ENCODE data around the gene RWDD4. TPM values are rescaled to one million over a fixed set of nuclear protein-coding genes. Genes with fewer than 3 reads are reported as not detected.

Gene RWDD4
- total RNA-seq, 1 experiment from 2014 or later: 15.3 TPM

DNA sequence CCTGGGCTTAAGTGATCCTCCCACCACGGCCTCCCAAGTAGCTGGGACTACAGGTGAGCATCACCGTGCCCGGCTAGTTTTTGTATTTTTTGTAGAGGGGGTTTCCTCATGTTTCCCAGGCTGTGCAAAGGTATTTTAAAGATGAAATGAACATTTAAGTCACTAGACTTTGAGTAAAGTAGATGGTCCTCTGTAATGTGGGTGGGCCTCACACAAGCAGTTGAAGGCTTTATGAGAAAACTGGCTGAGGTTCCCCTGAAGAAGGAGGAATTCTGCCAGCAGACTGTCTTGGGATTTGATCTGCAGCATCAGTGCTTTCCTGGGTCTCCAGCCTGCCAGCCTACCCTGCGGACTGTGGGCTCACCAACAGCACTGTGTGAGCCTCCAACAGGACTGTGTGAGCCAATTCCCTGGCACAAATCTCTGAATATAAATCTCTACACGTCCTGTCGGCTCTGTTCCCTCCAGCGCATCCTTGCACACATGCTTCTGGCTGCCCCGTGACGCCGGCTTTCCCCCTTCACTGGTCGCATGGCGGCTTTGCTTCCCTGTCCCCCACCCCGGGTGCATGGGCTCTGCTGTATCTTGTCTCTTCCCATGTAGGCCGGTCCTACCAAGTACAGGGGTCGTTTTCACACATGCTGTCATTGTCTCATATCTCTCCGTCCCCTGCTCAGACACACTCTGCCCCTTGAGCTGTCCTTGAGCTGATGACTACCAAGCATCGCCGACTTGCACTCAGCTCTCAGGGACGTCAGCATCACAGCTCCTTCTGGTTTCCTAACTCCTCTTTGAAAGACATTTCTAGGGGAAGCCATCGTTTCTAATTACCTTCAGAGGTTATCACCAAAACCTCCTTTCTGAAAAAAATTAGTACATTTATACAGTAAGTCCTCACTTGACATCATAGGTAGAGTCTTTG is 46.4 kb downstream of the RWDD4 start:
- Mint-ChIP-seq H3K27me3 (ENCODE audit: insufficient read depth, unreplicated experiment) (no peaks in the 10 kb centered on the region), H3K4me3 (ENCODE audit: unreplicated experiment) (no peak overlapping the region), H3K9me3 (ENCODE audit: unreplicated experiment) (no peaks in the 10 kb centered on the region), H3K4me1 (ENCODE audit: low read depth, unreplicated experiment) (peaks cover 16% of the 10 kb centered on the region), H3K27ac (ENCODE audit: unreplicated experiment) (no peak overlapping the region), H3K36me3 (ENCODE audit: insufficient read depth, unreplicated experiment) (no peaks in the 10 kb centered on the region)
- no peaks in the 10 kb centered on the region for H3K36me3 ChIP-seq (ENCODE audit: control insufficient read depth, insufficient read depth, low read length)
- no peaks in the 10 kb centered on the region for H3K9me3 ChIP-seq
- ChIA-PET POLR2A (no interaction called here), CTCF (no interaction called here)
- intact Hi-C loops (cut with micrococcal nuclease; ENCODE audit: unreplicated experiment): no loop called here
- no TSS peak for BruUV-seq (replicated peaks)
- H3K4me3 ChIP-seq (ENCODE audit: low read depth, low read length): no peak overlapping the region
- no peak for DNase-seq
- no peaks in the 10 kb centered on the region for H3K27me3 ChIP-seq (replicated peaks; ENCODE audit: control insufficient read depth, insufficient read depth, low read length)
- no peaks in the 10 kb centered on the region; the same call in 1 of the 2 replicates for H3K4me1 ChIP-seq
- TF ChIP-seq, protein P1, sequence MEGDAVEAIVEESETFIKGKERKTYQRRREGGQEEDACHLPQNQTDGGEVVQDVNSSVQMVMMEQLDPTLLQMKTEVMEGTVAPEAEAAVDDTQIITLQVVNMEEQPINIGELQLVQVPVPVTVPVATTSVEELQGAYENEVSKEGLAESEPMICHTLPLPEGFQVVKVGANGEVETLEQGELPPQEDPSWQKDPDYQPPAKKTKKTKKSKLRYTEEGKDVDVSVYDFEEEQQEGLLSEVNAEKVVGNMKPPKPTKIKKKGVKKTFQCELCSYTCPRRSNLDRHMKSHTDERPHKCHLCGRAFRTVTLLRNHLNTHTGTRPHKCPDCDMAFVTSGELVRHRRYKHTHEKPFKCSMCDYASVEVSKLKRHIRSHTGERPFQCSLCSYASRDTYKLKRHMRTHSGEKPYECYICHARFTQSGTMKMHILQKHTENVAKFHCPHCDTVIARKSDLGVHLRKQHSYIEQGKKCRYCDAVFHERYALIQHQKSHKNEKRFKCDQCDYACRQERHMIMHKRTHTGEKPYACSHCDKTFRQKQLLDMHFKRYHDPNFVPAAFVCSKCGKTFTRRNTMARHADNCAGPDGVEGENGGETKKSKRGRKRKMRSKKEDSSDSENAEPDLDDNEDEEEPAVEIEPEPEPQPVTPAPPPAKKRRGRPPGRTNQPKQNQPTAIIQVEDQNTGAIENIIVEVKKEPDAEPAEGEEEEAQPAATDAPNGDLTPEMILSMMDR (IDR thresholded peaks at IDR 0.05; ENCODE audit: insufficient read depth in 1 of 2, low read depth in 1 of 2, low read length in 1 of 2, severe bottlenecking in 1 of 2, unreplicated experiment in 1 of 2): no peak

GRCh38 chr4:183611210-183611830 is 47.7 kb downstream of the RWDD4 start:
- peaks cover 9% of the 10 kb centered on the region for H3K4me1 Mint-ChIP-seq (ENCODE audit: low read depth, unreplicated experiment)
- no TSS peak for BruUV-seq (replicated peaks)
- TF ChIP-seq, protein P1 (IDR thresholded peaks at IDR 0.05; ENCODE audit: insufficient read depth in 1 of 2, low read depth in 1 of 2, low read length in 1 of 2, severe bottlenecking in 1 of 2, unreplicated experiment in 1 of 2): no peak
- Histone ChIP-seq H3K4me1 (no peaks in the 10 kb centered on the region; the same call in 1 of the 2 replicates), H3K9me3 (no peaks in the 10 kb centered on the region), H3K27me3 (replicated peaks; ENCODE audit: control insufficient read depth, insufficient read depth, low read length) (no peaks in the 10 kb centered on the region), H3K36me3 (ENCODE audit: control insufficient read depth, insufficient read depth, low read length) (no peaks in the 10 kb centered on the region), H3K4me3 (ENCODE audit: low read depth, low read length) (no peak overlapping the region)
- H3K36me3 Mint-ChIP-seq (ENCODE audit: insufficient read depth, unreplicated experiment): no peaks in the 10 kb centered on the region
- intact Hi-C loops (cut with micrococcal nuclease; ENCODE audit: unreplicated experiment): no loop called here
- H3K27me3 Mint-ChIP-seq (ENCODE audit: insufficient read depth, unreplicated experiment): no peaks in the 10 kb centered on the region
- H3K4me3 Mint-ChIP-seq (ENCODE audit: unreplicated experiment): no peak overlapping the region
- CTCF ChIA-PET: interaction anchor here (1.2 kb wide), 1 partner anchor 8 kb away, joined by 3 read pairs; no protein-coding TSS in a partner anchor
- no peak for DNase-seq
- POLR2A ChIA-PET: no interaction called here
- peak overlapping the region; percentile 61 for H3K27ac Mint-ChIP-seq (ENCODE audit: unreplicated experiment)
- H3K9me3 Mint-ChIP-seq (ENCODE audit: unreplicated experiment): no peaks in the 10 kb centered on the region

DNA sequence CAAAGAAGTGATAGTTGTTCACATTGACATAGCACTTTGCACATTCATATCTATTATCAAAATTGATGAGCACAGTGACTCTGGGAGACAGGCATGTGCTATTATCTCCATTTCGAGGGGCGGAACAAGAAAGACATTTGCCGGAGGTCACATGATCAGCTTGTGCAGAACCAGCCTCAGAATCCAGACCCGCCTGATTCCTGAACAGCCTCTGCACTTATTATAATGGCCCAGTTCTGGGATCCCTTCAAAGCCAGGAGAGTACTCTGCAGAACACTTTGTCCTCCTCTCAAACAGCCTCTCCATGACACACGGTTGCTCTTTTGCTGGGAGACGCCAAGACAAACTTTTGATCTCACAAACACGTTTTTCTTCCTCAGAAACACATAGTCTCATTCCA is 48.4 kb downstream of the RWDD4 start:
- Histone ChIP-seq H3K4me3 (ENCODE audit: low read depth, low read length) (no peak overlapping the region), H3K9me3 (no peaks in the 10 kb centered on the region), H3K4me1 (no peaks in the 10 kb centered on the region; the same call in 1 of the 2 replicates), H3K27me3 (replicated peaks; ENCODE audit: control insufficient read depth, insufficient read depth, low read length) (no peaks in the 10 kb centered on the region), H3K36me3 (ENCODE audit: control insufficient read depth, insufficient read depth, low read length) (no peaks in the 10 kb centered on the region)
- no TSS peak for BruUV-seq (replicated peaks)
- no peaks in the 10 kb centered on the region for H3K9me3 Mint-ChIP-seq (ENCODE audit: unreplicated experiment)
- ChIA-PET CTCF (interaction anchor here (1.2 kb wide), 1 partner anchor 8 kb away, joined by 3 read pairs; no protein-coding TSS in a partner anchor), POLR2A (no interaction called here)
- peak overlapping the region; percentile 61 for H3K27ac Mint-ChIP-seq (ENCODE audit: unreplicated experiment)
- no peaks in the 10 kb centered on the region for H3K36me3 Mint-ChIP-seq (ENCODE audit: insufficient read depth, unreplicated experiment)
- peaks cover 9% of the 10 kb centered on the region for H3K4me1 Mint-ChIP-seq (ENCODE audit: low read depth, unreplicated experiment)
- intact Hi-C loops (cut with micrococcal nuclease; ENCODE audit: unreplicated experiment): no loop called here
- TF ChIP-seq, protein P1 (IDR thresholded peaks at IDR 0.05; ENCODE audit: insufficient read depth in 1 of 2, low read depth in 1 of 2, low read length in 1 of 2, severe bottlenecking in 1 of 2, unreplicated experiment in 1 of 2): no peak
- no peaks in the 10 kb centered on the region for H3K27me3 Mint-ChIP-seq (ENCODE audit: insufficient read depth, unreplicated experiment)
- no peak overlapping the region for H3K4me3 Mint-ChIP-seq (ENCODE audit: unreplicated experiment)
- no peak for DNase-seq
